Keratinocyte (primary cell): ENCODE data around the gene SWI5.

Experiments used
- CTCF ChIP-seq, 3 experiments: IDR thresholded peaks in 1 of 3; conservative IDR thresholded peaks in 1 of 3; optimal IDR thresholded peaks in 1 of 3; 2 replicates in 2 of 3; 3 replicates in 1 of 3; pipeline versions ENCODE3 to v1.5.1; 2011; ENCODE audit warnings: low read length in 3 of 3, mild to moderate bottlenecking in 3 of 3, moderate library complexity in 2 of 3, control low read depth in 1 of 3, inconsistent platforms in 1 of 3; ENCODE audit not compliant: insufficient read depth in 2 of 3; ENCODE audit errors: extremely low read depth in 1 of 3
- EZH2 ChIP-seq: IDR thresholded peaks from one replicate; pipeline ENCODE4 v1.6.1; 2012; ENCODE audit warnings: inconsistent platforms, mild to moderate bottlenecking, low read length, moderate library complexity

GRCh38 chr9:128293091-128293490, 17.0 kb downstream of the SWI5 start:
- TF ChIP-seq CTCF (optimal IDR thresholded peaks at IDR 0.05 in 1 of 3, IDR thresholded peaks at IDR 0.05 in 1 of 3, conservative IDR thresholded peaks at IDR 0.05 in 1 of 3; ENCODE audit: extremely low read depth in 1 of 3, insufficient read depth in 2 of 3, low read length in 3 of 3), result no peak
- TF ChIP-seq EZH2, result no peak
